ENCODE results near the gene RCL1. TPM values are rescaled to one million over a fixed set of nuclear protein-coding genes. Genes with fewer than 3 reads are reported as not detected.

Gene RCL1
- 9.2 and 17.4 TPM in 2 replicates for total RNA-seq

GRCh38 chr9:4792572-4793458 lies at the start of gene RCL1:
Gene RCL1 (plus strand): TSS chr9:4792944. CDS start chr9:4793092, 148 bp downstream.

Other genes starting within 250 kb of the RCL1 start
- gene PLPP6, start 130.7 kb upstream of the RCL1 start, total RNA-seq: 5.9 and 6.6 TPM in 2 replicates
- 0.18 and 1.5 TPM in 2 replicates for gene SPATA6L, start 126.5 kb upstream of the RCL1 start, total RNA-seq
- gene CDC37L1, start 113.4 kb upstream of the RCL1 start, total RNA-seq: 21.9 and 22.9 TPM in 2 replicates
- gene AK3, start 51.7 kb upstream of the RCL1 start, total RNA-seq: 51.1 and 70.0 TPM in 2 replicates
- 9.5 and 14.2 TPM in 2 replicates for gene JAK2, start 192.3 kb downstream of the RCL1 start, total RNA-seq

Data from smooth muscle cell of the umbilical artery (primary cell).